GM10248 (cell line): ENCODE results near the gene ZNRF3.
"Not testable (repeated sequence)": the region's sequence is repeated elsewhere in the genome, so short reads cannot be mapped to it uniquely, and the experiment has no call there.

Source experiments
- CTCF ChIA-PET: fragments of 300-600 bp; sonication (Branson Sonifier 250); formaldehyde crosslinking; extraction: SDS; loops from one replicate; lab custom pipeline; 2021; ENCODE audit warnings: antibody characterized with exemption; lab: Yijun Ruan, JAX
- POLR2A ChIA-PET: fragments of 350-650 bp; sonication (Branson Sonifier 250); formaldehyde crosslinking; extraction: SDS; loops from one replicate; lab custom pipeline; 2020; ENCODE audit warnings: antibody characterized with exemption; lab: Yijun Ruan, JAX
- DNase-seq: peaks from one replicate; pipeline ENCODE4 v3.0.0; 2012; ENCODE audit errors: extremely low spot score
- TF ChIP-seq, protein P1 (sequence below): IDR thresholded peaks from 2 replicates; pipeline ENCODE4 v1.5.1; 2012; ENCODE audit warnings: mild to moderate bottlenecking, low read depth; ENCODE audit errors: extremely low read depth, missing control alignments, control extremely low read depth

Gene ZNRF3

DNA sequence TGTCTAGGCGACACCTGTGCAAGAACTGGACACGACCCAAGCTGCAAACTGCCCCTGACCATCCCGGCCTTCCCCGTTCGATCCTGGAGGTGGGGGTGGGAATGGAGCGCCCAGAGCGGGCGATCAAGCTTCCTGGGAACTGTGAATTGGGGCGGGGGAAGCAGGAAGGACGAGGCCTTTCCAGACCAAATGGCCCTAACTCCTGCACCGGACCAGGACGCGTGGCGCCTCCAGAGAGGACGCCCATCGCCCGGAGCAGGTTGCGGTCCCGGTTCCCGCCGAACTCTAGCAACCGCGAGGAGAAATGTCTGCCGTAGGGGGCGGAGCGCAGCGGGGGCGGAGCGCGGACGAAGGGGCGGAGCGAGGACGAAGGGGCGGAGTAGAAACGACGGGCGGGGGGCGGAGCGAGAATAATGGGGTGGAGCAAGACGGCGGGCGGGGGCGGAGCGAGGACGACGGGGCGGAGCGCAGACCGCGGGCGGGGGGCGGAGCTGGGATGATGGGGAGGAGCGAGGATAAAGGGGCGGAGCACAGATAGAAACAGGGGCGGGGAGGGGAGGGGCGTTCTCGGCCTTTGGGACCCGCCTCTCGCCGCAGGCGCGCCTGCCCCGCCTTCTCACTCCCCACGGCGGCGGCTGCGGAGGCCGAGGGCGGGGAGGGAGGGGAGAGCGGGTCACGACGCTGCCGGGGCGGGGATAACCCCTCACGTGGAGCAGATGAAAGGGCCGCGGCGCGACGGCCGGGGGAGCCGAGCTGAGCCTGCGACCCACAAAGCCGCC is at the start of gene ZNRF3:
Gene ZNRF3 (plus strand): TSS at position 695 of the 779 bp plus-strand sequence. CDS start 195 bp downstream, outside the sequence.
- DNase-seq = peak; percentile 91
- POLR2A ChIA-PET = no interaction called here
- CTCF ChIA-PET = interaction anchor here (1.2 to 2.0 kb wide), 2 partner anchors 15 to 27 kb away, joined by 3 to 7 read pairs; no protein-coding TSS in a partner anchor
- TF ChIP-seq, protein P1, sequence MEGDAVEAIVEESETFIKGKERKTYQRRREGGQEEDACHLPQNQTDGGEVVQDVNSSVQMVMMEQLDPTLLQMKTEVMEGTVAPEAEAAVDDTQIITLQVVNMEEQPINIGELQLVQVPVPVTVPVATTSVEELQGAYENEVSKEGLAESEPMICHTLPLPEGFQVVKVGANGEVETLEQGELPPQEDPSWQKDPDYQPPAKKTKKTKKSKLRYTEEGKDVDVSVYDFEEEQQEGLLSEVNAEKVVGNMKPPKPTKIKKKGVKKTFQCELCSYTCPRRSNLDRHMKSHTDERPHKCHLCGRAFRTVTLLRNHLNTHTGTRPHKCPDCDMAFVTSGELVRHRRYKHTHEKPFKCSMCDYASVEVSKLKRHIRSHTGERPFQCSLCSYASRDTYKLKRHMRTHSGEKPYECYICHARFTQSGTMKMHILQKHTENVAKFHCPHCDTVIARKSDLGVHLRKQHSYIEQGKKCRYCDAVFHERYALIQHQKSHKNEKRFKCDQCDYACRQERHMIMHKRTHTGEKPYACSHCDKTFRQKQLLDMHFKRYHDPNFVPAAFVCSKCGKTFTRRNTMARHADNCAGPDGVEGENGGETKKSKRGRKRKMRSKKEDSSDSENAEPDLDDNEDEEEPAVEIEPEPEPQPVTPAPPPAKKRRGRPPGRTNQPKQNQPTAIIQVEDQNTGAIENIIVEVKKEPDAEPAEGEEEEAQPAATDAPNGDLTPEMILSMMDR = no peak

DNA sequence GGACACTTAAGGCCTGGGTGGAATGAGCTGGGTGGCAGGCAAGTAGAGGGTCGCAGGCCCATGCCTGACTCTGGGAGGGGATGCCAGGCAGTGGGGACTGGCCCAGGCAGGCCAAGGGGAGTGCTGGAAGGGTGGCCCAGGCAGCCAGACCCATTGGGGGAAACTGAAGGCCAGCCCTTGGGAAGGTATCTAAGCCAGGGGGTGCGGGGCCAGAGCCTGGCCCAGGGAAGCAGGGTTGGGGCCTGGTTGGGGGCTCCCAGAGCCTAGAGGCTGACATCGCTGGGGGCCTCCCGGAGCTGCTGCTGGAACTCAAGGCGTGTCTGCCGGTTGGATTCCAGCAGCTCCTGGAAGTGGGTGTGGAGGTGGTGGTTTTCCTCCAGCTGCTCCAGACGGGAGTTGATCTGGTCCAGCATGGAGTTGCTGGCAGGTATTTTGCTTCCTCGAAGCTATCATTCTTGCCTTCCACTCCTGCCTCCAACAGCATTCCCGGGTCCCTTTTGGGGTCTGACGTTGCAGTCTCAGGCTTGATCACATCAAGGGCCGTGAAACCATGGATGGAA is 47.7 kb upstream of the ZNRF3 start:
- TF ChIP-seq, protein P1 = no peak
- ChIA-PET POLR2A (no interaction called here), CTCF (interaction anchor here (0.8 to 5.5 kb wide), 3 partner anchors 19 to 235 kb away, joined by 3 to 20 read pairs (median 3); no protein-coding TSS in a partner anchor)
- no peak for DNase-seq

DNA sequence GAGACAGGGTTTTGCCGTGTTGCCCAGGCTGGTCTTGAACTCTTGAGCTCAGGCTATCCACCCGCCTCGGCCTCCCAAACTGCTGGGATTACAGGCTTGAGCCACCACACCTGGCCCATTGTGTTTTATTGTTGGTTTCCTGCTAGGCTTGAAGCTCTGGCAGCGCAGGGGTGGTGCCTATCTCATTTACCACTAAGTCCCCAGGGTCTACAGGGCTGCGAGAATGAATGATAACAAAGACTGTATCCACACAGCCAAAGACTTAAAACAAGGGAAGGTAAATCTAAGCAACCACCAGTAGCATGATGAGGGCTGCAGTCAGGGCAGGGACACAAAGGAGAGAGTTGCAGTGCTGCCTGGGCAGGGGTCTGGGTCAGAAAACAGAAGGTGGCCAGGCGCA is 45.7 kb upstream of the ZNRF3 start:
- ChIA-PET POLR2A (no interaction called here), CTCF (interaction anchor here (1.2 to 5.5 kb wide), 4 partner anchors 8 to 237 kb away, joined by 3 to 20 read pairs (median 3); no protein-coding TSS in a partner anchor)
- TF ChIP-seq, protein P1 = no peak
- DNase-seq = no peak

DNA sequence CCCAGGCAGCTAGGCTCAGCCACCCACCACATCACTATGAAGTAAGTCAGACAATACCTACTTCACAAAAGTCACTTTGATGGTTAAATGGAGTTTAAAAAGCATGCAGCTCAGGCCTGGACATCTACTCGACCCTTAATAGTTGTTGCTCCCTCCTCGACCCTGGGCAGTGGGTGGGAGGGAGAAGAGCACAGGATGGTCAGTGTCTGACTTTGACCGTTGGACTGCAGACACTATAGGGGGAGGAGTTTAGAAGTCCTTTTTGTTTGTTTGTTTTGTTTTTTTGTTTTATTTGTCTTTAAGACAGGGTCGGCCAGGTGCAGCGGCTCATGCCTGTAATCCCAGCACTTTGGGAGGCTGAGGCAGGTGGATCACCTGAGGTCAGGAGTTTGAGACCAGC is 44.4 kb upstream of the ZNRF3 start:
- CTCF ChIA-PET = no interaction called here
- TF ChIP-seq, protein P1 = no peak

DNA sequence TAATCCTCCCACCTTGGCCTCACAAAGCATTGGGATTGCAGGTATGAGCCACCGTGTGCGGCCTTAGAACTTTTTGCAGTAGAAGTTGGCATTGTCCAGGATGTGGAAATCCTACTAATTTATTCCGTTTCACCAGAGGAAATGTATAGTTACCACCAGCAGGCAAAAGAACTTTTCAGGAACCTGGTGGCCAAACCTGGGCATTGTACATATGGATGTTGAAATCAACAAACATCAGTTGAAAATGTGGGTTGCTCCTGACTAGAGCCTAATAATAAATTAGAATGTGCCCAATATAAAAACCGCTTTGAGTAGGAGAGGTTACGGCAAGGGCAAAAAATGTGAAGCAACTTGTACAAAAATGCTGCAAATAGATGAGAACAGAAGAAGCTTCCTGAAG is 42.3 kb upstream of the ZNRF3 start:
- ChIA-PET POLR2A (no interaction called here), CTCF (interaction anchor here (1.1 kb wide), 1 partner anchor 12 kb away, joined by 3 read pairs; no protein-coding TSS in a partner anchor)
- no peak for DNase-seq
- TF ChIP-seq, protein P1 = no peak

More for the DNA sequence above, 44.4 kb upstream of the ZNRF3 start:
- no peak for DNase-seq
- POLR2A ChIA-PET = no interaction called here

DNA sequence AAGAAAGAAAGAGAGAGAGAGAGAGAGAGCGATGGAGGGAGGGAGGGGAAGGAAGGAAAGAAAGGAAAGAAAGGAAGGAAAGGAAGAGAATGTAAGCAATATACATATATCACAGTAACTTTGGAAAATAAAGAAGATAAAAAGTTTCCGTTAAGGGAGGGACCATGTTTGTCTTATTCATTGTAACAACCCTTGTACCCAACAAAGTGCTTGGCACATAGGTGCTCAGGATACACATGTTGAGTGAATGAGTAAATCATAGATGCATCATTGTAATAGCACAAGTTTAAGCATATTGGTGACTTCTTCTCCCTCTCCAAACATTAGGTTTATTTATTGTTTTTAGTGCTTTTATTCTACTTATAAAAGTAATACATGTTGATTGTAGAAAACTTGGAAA is 39.7 kb upstream of the ZNRF3 start:
- POLR2A ChIA-PET = no interaction called here
- CTCF ChIA-PET = interaction anchor here (4.0 kb wide), 1 partner anchor 197 kb away, joined by 9 read pairs; no protein-coding TSS in a partner anchor
- TF ChIP-seq, protein P1 = no peak
- no peak for DNase-seq

DNA sequence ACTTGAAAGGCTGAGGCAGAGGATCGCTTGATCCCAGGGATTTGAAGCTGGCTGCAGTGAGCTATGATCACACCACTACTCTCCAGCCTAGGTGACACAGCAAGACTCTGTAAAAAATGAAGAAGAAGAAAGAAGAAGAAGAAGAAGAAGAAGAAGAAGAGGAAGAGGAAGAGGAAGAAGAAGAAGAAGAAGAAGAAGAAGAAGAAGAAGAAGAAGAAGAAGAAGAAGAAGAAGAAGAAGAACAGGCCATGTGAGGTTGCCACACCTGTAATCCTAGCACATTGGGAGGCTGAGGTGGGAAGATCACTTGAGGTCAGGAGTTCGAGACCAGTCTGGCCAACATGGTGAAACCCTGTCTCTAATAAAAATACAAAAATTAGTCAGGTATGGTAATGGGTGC is 39.1 kb upstream of the ZNRF3 start:
- DNase-seq, POLR2A ChIA-PET: not testable (repeated sequence)
- CTCF ChIA-PET = interaction anchor here (4.0 kb wide), 1 partner anchor 196 kb away, joined by 9 read pairs; no protein-coding TSS in a partner anchor
